SK-N-SH (cell line): ENCODE data around the gene OR7G3.

Source experiments
- FOXJ3 ChIP-seq: sonication (generic); formaldehyde crosslinking; IDR thresholded peaks from 2 replicates; pipeline ENCODE4 v1.5.1; 2020; ENCODE audit warnings: mild to moderate bottlenecking, missing genetic modification reagents
- JUND ChIP-seq: IDR thresholded peaks from 2 replicates; pipeline ENCODE4 v1.4.0; 2012
- TAF1 ChIP-seq: IDR thresholded peaks from 2 replicates; pipeline ENCODE4 v1.6.1; 2012; ENCODE audit warnings: low read depth, mild to moderate bottlenecking, low read length, moderate library complexity, borderline replicate concordance
- TEAD4 ChIP-seq: IDR thresholded peaks from 2 replicates; pipeline ENCODE4 v1.4.0; 2012; ENCODE audit warnings: mild to moderate bottlenecking, borderline replicate concordance; ENCODE audit not compliant: insufficient read depth
- USF2 ChIP-seq: fragments of 150-350 bp; IDR thresholded peaks from 2 replicates; pipeline ENCODE4 v1.6.1; 2017; ENCODE audit warnings: antibody characterized with exemption, low read length, low read depth, borderline replicate concordance
- TF ChIP-seq, protein P1 (sequence below): fragments of 200-600 bp; sonication (generic); IDR thresholded peaks from 2 replicates; pipeline ENCODE4 v1.6.1; 2017; ENCODE audit warnings: antibody characterized with exemption, mild to moderate bottlenecking, moderate library complexity

DNA sequence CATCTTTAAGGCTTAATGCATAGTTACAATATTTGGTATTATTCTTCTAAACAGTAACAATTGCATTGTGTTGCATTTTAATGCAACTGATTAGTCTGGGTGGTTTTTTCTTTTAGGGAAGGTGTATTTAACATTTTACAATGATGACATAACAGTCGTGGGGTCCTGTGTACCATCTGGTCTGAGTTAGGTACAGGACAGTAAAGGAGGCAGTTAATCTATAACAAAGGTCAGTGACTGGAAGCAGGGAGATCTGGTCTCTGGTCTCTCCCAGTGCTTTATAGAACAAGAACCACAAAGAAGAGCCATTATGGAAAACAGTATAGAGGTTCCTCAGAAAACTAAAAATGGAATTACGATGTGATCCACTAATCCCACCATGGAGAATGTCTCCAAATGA lies 16.8 kb downstream of the OR7G3 start:
- TF ChIP-seq, protein P1, sequence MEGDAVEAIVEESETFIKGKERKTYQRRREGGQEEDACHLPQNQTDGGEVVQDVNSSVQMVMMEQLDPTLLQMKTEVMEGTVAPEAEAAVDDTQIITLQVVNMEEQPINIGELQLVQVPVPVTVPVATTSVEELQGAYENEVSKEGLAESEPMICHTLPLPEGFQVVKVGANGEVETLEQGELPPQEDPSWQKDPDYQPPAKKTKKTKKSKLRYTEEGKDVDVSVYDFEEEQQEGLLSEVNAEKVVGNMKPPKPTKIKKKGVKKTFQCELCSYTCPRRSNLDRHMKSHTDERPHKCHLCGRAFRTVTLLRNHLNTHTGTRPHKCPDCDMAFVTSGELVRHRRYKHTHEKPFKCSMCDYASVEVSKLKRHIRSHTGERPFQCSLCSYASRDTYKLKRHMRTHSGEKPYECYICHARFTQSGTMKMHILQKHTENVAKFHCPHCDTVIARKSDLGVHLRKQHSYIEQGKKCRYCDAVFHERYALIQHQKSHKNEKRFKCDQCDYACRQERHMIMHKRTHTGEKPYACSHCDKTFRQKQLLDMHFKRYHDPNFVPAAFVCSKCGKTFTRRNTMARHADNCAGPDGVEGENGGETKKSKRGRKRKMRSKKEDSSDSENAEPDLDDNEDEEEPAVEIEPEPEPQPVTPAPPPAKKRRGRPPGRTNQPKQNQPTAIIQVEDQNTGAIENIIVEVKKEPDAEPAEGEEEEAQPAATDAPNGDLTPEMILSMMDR: no peak
- TF ChIP-seq TEAD4 (no peak), TAF1 (no peak), USF2 (no peak), JUND (no peak), FOXJ3 (CRISPR knock-in tag) (no peak)
